Lung (tissue), 12 donors: ENCODE measurements around the gene SIX5. TPM values are rescaled to one million over a fixed set of nuclear protein-coding genes. Genes with fewer than 3 reads are reported as not detected.

Source experiments
- ATAC-seq: fragments of 200-7000 bp; cut with Tn5 transposase; one replicate; pipeline ENCODE4 v1.9.1; 2020; ENCODE audit warnings: moderate number of reproducible peaks; ENCODE audit not compliant: insufficient read depth, low FRiP score
- DNase-seq, 3 donors: peaks; one replicate each; pipeline ENCODE4 v3.0.0-alpha.2; 2013 to 2017
- H3K27ac ChIP-seq, 2 donors: one replicate each; pipeline ENCODE4 v1.5.1; 2013; ENCODE audit warnings: mild to moderate bottlenecking in 2 of 2, moderate library complexity in 2 of 2, control low read depth in 1 of 2, inconsistent platforms in 1 of 2, low read depth in 1 of 2, low read length in 1 of 2
- H3K27me3 ChIP-seq, 3 donors: one replicate each; pipeline ENCODE4 v1.5.1; 2013; ENCODE audit warnings: low read length in 2 of 3; ENCODE audit not compliant: control insufficient read depth in 3 of 3, insufficient read depth in 3 of 3
- H3K36me3 ChIP-seq, 4 donors: one replicate each; pipeline ENCODE4 v1.5.1; 2013; ENCODE audit warnings: low read length in 4 of 4, mild to moderate bottlenecking in 1 of 4, moderate library complexity in 1 of 4; ENCODE audit not compliant: control insufficient read depth in 4 of 4, insufficient read depth in 4 of 4
- H3K4me1 ChIP-seq, 5 donors: one replicate each; pipeline ENCODE4 v1.5.1; 2013; ENCODE audit warnings: low read length in 5 of 5, mild to moderate bottlenecking in 2 of 5, moderate library complexity in 1 of 5; ENCODE audit not compliant: control insufficient read depth in 5 of 5, insufficient read depth in 5 of 5
- H3K4me3 ChIP-seq: one replicate; pipeline ENCODE4 v1.5.1; 2013; ENCODE audit warnings: mild to moderate bottlenecking, control low read depth, moderate library complexity
- H3K9ac ChIP-seq, 2 donors: one replicate each; pipeline ENCODE4 v1.5.1; 2013; ENCODE audit warnings: low read length in 2 of 2, control low read depth in 1 of 2; ENCODE audit not compliant: insufficient read depth in 1 of 2
- H3K9me3 ChIP-seq, 4 donors: one replicate each; pipeline ENCODE4 v1.5.1; 2013; ENCODE audit warnings: low read length in 3 of 4, mild to moderate bottlenecking in 1 of 4, moderate library complexity in 1 of 4; ENCODE audit not compliant: control insufficient read depth in 4 of 4, insufficient read depth in 3 of 4
- CTCF ChIP-seq: IDR thresholded peaks from 2 replicates; pipeline ENCODE4 v1.5.1; 2012; ENCODE audit warnings: mild to moderate bottlenecking; ENCODE audit errors: control extremely low read depth, extremely low read depth
- WGBS, 2 donors: extraction: QIAGEN DNeasy Blood & Tissue Kit; methylation state at CpG; one replicate each; pipeline ENCODE4 v1.1.7; 2013; 5-methylcytosine and 5-hydroxymethylcytosine counted together
- polyA plus RNA-seq, 2 donors: library from polyadenylated mRNA; stranded (reverse); fragments of 200-250 nt; gene quantifications; one replicate each; pipeline ENCODE4 v1.2.1, GENCODE V29; 2013
- total RNA-seq, 2 donors: library from RNA; depleted of rRNA in 1 of 2; stranded (reverse); fragments of >200 nt in 1 of 2; gene quantifications; one replicate each; pipeline ENCODE4 v1.2.1, GENCODE V29; 2014 to 2021
- donor health status: control.
- donor health status: control.
- donor health status: Bipolar disorder and iron deficiency.
- donor health status: healthy.
- donor health status: DM: yes; HTN: yes; CAD: no.

Gene SIX5
- total and polyA plus RNA-seq, 4 donors: 11.7 to 17.4 (median 13.1) TPM

GRCh38 chr19:45786533-45786894, 17.5 kb upstream of the SIX5 start:
- peaks cover 0 to 35% (median 11%) of the 10 kb centered on the region in 4 donors for H3K36me3 ChIP-seq
- 95% methylated on average over 20 to 21 of the region's 21 CpGs for WGBS, 2 donors
- H3K27ac ChIP-seq: no peak overlapping the region
- no peak overlapping the region for H3K4me3 ChIP-seq
- ATAC-seq (no peak), DNase-seq (no peak)
- H3K9me3 ChIP-seq: peaks cover 0 to 2% (median 0%) of the 10 kb centered on the region in 4 donors
- no peak for TF ChIP-seq CTCF
- H3K4me1 ChIP-seq: peaks cover 3 to 15% (median 11%) of the 10 kb centered on the region in 5 donors
- H3K9ac ChIP-seq: no peak overlapping the region
- no peaks in the 10 kb centered on the region for H3K27me3 ChIP-seq

- Histone ChIP-seq H3K9ac (no peak overlapping the region), H3K36me3 (peaks cover 0 to 35% (median 11%) of the 10 kb centered on the region in 4 donors), H3K4me1 (peaks cover 0 to 15% (median 11%) of the 10 kb centered on the region in 5 donors), H3K27me3 (no peaks in the 10 kb centered on the region), H3K9me3 (peaks cover 0 to 2% (median 0%) of the 10 kb centered on the region in 4 donors), H3K4me3 (no peak overlapping the region), H3K27ac (peak overlapping the region in 1 of 2 donors; percentile 96)
- WGBS, 2 donors: 94 to 96% methylated on average over 56 to 57 of the region's 57 CpGs
- no peak for ATAC-seq
- no peak for DNase-seq
- no peak for TF ChIP-seq CTCF
Observed at GRCh38 chr19:45785781-45786532, 16.9 kb upstream of the SIX5 start.

- Histone ChIP-seq H3K4me1 (peaks cover 2 to 18% (median 11%) of the 10 kb centered on the region in 5 donors), H3K9ac (no peak overlapping the region), H3K36me3 (peaks cover 0 to 31% (median 11%) of the 10 kb centered on the region in 4 donors)
Observed at GRCh38 chr19:45785097-45785496, 16.0 kb upstream of the SIX5 start.

More at GRCh38 chr19:45785097-45785496, 16.0 kb upstream of the SIX5 start:
- no peak for TF ChIP-seq CTCF
- peaks cover 0 to 2% (median 0%) of the 10 kb centered on the region in 4 donors for H3K9me3 ChIP-seq
- WGBS, 2 donors: 81 to 84% methylated on average over 5 of the region's 5 CpGs
- no peak for DNase-seq
- no peak for ATAC-seq
- no peak overlapping the region for H3K4me3 ChIP-seq
- no peaks in the 10 kb centered on the region for H3K27me3 ChIP-seq
- H3K27ac ChIP-seq: peak overlapping the region; percentile 43 to 96
